IMR-90 (cell line): ENCODE measurements around the gene TCF7L1. TPM values are rescaled to one million over a fixed set of nuclear protein-coding genes. Genes with fewer than 3 reads are reported as not detected.

ENCODE experiments used
- ATAC-seq: fragments of 200-7000 bp; cut with Tn5 transposase; 2 replicates; pipeline ENCODE4 v1.9.1; 2020; ENCODE audit warnings: low read depth, mild to moderate bottlenecking, moderate library complexity
- BruUV-seq: library from RNA; stranded (reverse); fragments of 400-500 nt; replicated peaks from 2 replicates; lab custom pipeline; 2021; lab: Mats Ljungman, UMichigan
- CTCF ChIA-PET: fragments of 300-600 bp; formaldehyde crosslinking; extraction: SDS; loops from one replicate; lab custom pipeline; 2021; ENCODE audit warnings: antibody characterized with exemption; lab: Yijun Ruan, JAX
- POLR2A ChIA-PET: fragments of 300-600 bp; sonication (Branson Sonifier 250); formaldehyde crosslinking; loops from one replicate; lab custom pipeline; 2022; ENCODE audit warnings: antibody characterized with exemption; ENCODE audit not compliant: unreplicated experiment; lab: Charles Lee
- DNase-seq: peaks from one replicate; pipeline ENCODE4 v3.0.0; 2013
- H2AFZ ChIP-seq: replicated peaks from 2 replicates; pipeline ENCODE3; 2013; ENCODE audit warnings: low read length, mild to moderate bottlenecking; ENCODE audit not compliant: poor library complexity
- H2AK5ac ChIP-seq: 2 replicates; pipeline ENCODE4 v1.6.1; 2013; ENCODE audit warnings: low read depth, low read length, inconsistent platforms
- H2AK9ac ChIP-seq: replicated peaks from 2 replicates; pipeline ENCODE3; 2013; ENCODE audit warnings: mild to moderate bottlenecking, low read depth, low read length, moderate library complexity; ENCODE audit not compliant: poor library complexity
- H2BK120ac ChIP-seq: 2 replicates; pipeline ENCODE4 v1.6.1; 2013; ENCODE audit warnings: low read depth, low read length, inconsistent platforms
- H2BK15ac ChIP-seq: 3 replicates; pipeline ENCODE4 v1.6.1; 2013; ENCODE audit warnings: low read depth, low read length, inconsistent platforms
- H2BK20ac ChIP-seq: 2 replicates; pipeline ENCODE4 v1.6.1; 2013; ENCODE audit warnings: low read depth, mild to moderate bottlenecking, inconsistent platforms, low read length, moderate library complexity
- H2BK5ac ChIP-seq: 2 replicates; pipeline ENCODE4 v1.6.1; 2013; ENCODE audit warnings: mild to moderate bottlenecking, low read depth, low read length, inconsistent platforms; ENCODE audit not compliant: poor library complexity, severe bottlenecking
- H3K14ac ChIP-seq: replicated peaks from 2 replicates; pipeline ENCODE4 v1.6.1; 2013; ENCODE audit warnings: low read depth, low read length, inconsistent platforms
- H3K18ac ChIP-seq: 2 replicates; pipeline ENCODE4 v1.6.1; 2013; ENCODE audit warnings: low read depth, low read length, control low read depth
- H3K23ac ChIP-seq: 2 replicates; pipeline ENCODE4 v1.6.1; 2013; ENCODE audit warnings: low read depth, low read length, inconsistent platforms
- H3K27ac ChIP-seq: 2 replicates; pipeline ENCODE4 v1.5.1; 2013; ENCODE audit warnings: mild to moderate bottlenecking, control low read depth, low read length; ENCODE audit not compliant: insufficient read depth
- H3K27me3 ChIP-seq: 2 replicates; pipeline ENCODE4 v1.6.1; 2013; ENCODE audit warnings: low read length; ENCODE audit not compliant: control insufficient read depth, insufficient read depth
- H3K36me3 ChIP-seq: 2 replicates; pipeline ENCODE4 v1.6.1; 2013; ENCODE audit warnings: low read length, mixed read lengths; ENCODE audit not compliant: control insufficient read depth, insufficient read depth
- H3K4ac ChIP-seq: 2 replicates; pipeline ENCODE4 v1.6.1; 2013; ENCODE audit warnings: low read depth, low read length, inconsistent platforms
- H3K4me1 ChIP-seq: 2 replicates; pipeline ENCODE4 v1.6.1; 2013; ENCODE audit warnings: low read length, mixed read lengths; ENCODE audit not compliant: control insufficient read depth, insufficient read depth
- H3K4me2 ChIP-seq: 2 replicates; pipeline ENCODE4 v1.6.1; 2013; ENCODE audit warnings: low read depth, mild to moderate bottlenecking, control low read depth, low read length, moderate library complexity
- H3K4me3 ChIP-seq: 2 replicates; pipeline ENCODE4 v1.5.1; 2013; ENCODE audit warnings: low read depth, mild to moderate bottlenecking, control low read depth, low read length, moderate library complexity; ENCODE audit not compliant: insufficient read depth
- H3K56ac ChIP-seq: 2 replicates; pipeline ENCODE4 v1.6.1; 2013; ENCODE audit warnings: low read length, inconsistent platforms; ENCODE audit not compliant: insufficient read depth; ENCODE audit errors: extremely low read depth
- H3K79me1 ChIP-seq, 2 experiments: 2 replicates each; pipeline ENCODE4 v1.6.1; 2013; ENCODE audit warnings: low read length in 2 of 2, inconsistent platforms in 1 of 2, low read depth in 1 of 2
- H3K9ac ChIP-seq: 2 replicates; pipeline ENCODE4 v1.6.1; 2013; ENCODE audit warnings: low read depth, low read length, control low read depth
- H3K9me1 ChIP-seq: 2 replicates; pipeline ENCODE4 v1.6.1; 2013; ENCODE audit warnings: low read length, inconsistent platforms; ENCODE audit not compliant: insufficient read depth
- H3K9me3 ChIP-seq: 2 replicates; pipeline ENCODE4 v1.6.1; 2013; ENCODE audit warnings: low read length; ENCODE audit not compliant: control insufficient read depth, insufficient read depth
- H4K20me1 ChIP-seq: 2 replicates; pipeline ENCODE4 v1.6.1; 2013; ENCODE audit warnings: low read length, inconsistent platforms; ENCODE audit not compliant: insufficient read depth
- H4K5ac ChIP-seq: 2 replicates; pipeline ENCODE4 v1.6.1; 2013; ENCODE audit warnings: mild to moderate bottlenecking, low read depth, low read length, control low read depth
- H4K8ac ChIP-seq, 2 experiments: 2 replicates each; pipeline ENCODE4 v1.6.1; 2013; ENCODE audit warnings: low read depth in 2 of 2, low read length in 2 of 2, control low read depth in 1 of 2, inconsistent platforms in 1 of 2
- H4K91ac ChIP-seq: 2 replicates; pipeline ENCODE4 v1.6.1; 2013; ENCODE audit warnings: low read depth, low read length, inconsistent platforms; ENCODE audit not compliant: insufficient read depth
- BHLHE40 ChIP-seq: fragments of 150-350 bp; IDR thresholded peaks from 2 replicates; pipeline ENCODE4 v1.6.1; 2016; ENCODE audit warnings: mild to moderate bottlenecking, low read depth, low read length
- FOS ChIP-seq: fragments of 150-350 bp; IDR thresholded peaks from 2 replicates; pipeline ENCODE4 v1.6.1; 2016; ENCODE audit warnings: low read depth, low read length
- MXI1 ChIP-seq: IDR thresholded peaks from 2 replicates; pipeline ENCODE4 v1.6.1; 2012; ENCODE audit warnings: low read depth, mild to moderate bottlenecking, low read length, moderate library complexity, borderline replicate concordance
- WGBS, 2 experiments: methylation state at CpG; one replicate each; pipeline versions ENCODE4 v1.1.5 to v1.1.7; 2013; ENCODE audit warnings: missing lambda C conversion rate in 2 of 2; ENCODE audit not compliant: insufficient read length in 1 of 2; ENCODE audit errors: extremely low coverage in 2 of 2; 5-methylcytosine and 5-hydroxymethylcytosine counted together
- dilution Hi-C: fragments of 300-500 bp; cut with HindIII; formaldehyde crosslinking; loops from one replicate; pipeline ENCODE4 v1.14.3; 2018; ENCODE audit warnings: low sequenced_read_pairs; ENCODE audit not compliant: unreplicated experiment
- in situ Hi-C: fragments of 300-500 bp; cut with MboI; formaldehyde crosslinking; loops from 3 replicates; pipeline ENCODE4 v1.14.3; 2019; ENCODE audit warnings: low sequenced_read_pairs, inconsistent platforms, mixed read lengths
- intact Hi-C: fragments of 100-400 bp; cut with micrococcal nuclease; formaldehyde crosslinking; loops from 2 replicates; pipeline ENCODE4 v1.10.0; 2022
- polyA plus RNA-seq, 3 experiments: library from polyadenylated mRNA; depleted of rRNA; stranded (reverse); fragments of >200 nt; gene quantifications; 2 replicates each; pipeline ENCODE4 v1.2.3, GENCODE V29; 2012; ENCODE audit warnings: low replicate concordance in 1 of 3
- total RNA-seq: library from RNA; depleted of rRNA; stranded (reverse); fragments of >200 nt; gene quantifications from 2 replicates; pipeline ENCODE4 v1.2.3, GENCODE V29; 2012
- TF ChIP-seq, protein P1 (sequence below): fragments of 150-350 bp; IDR thresholded peaks from 2 replicates; pipeline ENCODE4 v1.6.1; 2017; ENCODE audit warnings: mild to moderate bottlenecking, antibody characterized with exemption, low read length, low read depth

The TCF7L1 gene
- total and polyA plus RNA-seq, 2 of the 4 experiments (the other 2 are of a cell fraction): 0.72 to 11.1 TPM

DNA sequence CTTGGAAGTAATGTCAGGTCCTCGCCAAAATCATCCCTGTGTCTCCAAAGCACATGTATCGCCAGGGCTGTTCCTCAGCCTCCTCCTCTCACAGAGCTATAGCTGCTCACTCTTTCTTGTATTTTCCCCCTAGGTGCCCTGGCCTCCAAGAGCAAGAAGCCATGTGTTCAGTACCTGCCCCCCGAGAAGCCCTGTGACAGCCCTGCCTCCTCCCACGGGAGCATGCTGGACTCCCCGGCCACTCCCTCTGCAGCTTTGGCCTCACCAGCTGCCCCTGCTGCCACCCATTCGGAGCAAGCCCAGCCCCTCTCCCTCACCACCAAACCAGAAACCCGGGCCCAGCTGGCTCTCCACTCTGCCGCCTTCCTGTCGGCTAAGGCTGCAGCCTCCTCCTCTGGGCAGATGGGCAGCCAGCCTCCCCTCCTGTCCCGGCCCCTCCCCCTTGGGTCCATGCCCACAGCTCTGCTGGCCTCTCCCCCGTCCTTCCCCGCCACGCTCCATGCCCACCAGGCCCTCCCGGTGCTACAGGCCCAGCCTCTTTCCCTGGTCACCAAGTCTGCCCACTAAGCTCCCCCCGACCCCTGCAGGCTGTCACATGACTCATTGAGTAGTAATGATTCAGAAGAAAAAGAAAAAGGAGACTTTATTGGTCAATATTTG is 175.8 kb downstream of the TCF7L1 start:
- TF ChIP-seq MXI1 (no peak), BHLHE40 (peak; percentile 18; the same call in 1 of the 2 replicates), FOS (peak; percentile 49)
- TF ChIP-seq, protein P1, sequence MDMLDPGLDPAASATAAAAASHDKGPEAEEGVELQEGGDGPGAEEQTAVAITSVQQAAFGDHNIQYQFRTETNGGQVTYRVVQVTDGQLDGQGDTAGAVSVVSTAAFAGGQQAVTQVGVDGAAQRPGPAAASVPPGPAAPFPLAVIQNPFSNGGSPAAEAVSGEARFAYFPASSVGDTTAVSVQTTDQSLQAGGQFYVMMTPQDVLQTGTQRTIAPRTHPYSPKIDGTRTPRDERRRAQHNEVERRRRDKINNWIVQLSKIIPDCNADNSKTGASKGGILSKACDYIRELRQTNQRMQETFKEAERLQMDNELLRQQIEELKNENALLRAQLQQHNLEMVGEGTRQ: peak; percentile 79
- ChIA-PET CTCF (interaction anchor here (0.6 to 1.5 kb wide), 2 partner anchors 9 to 303 kb away, joined by 3 to 6 read pairs; no protein-coding TSS in a partner anchor), POLR2A (interaction anchor here (0.6 kb wide), 2 partner anchors 240 to 328 kb away, joined by 3 to 5 read pairs; no protein-coding TSS in a partner anchor)
- H2AK5ac ChIP-seq: peak overlapping the region; percentile 45
- TSS peak; percentile 84 for BruUV-seq
- intact Hi-C loops (no loop called here), in situ Hi-C loops (no loop called here), dilution Hi-C loops (no loop called here)
- no peaks in the 10 kb centered on the region for H3K27me3 ChIP-seq
- no peak overlapping the region for H3K56ac ChIP-seq
- H3K27ac ChIP-seq: peak overlapping the region; percentile 69
- no peaks in the 10 kb centered on the region for H3K9me3 ChIP-seq
- H3K4me1 ChIP-seq: peaks cover 23% of the 10 kb centered on the region
- no peak overlapping the region for H4K5ac ChIP-seq
- 25% methylated on average over 4 of the region's 15 CpGs; no CpG with 5 or more reads in 1 of the 2 experiments for WGBS, 2 experiments
- H3K9me1 ChIP-seq: peaks cover 16% of the 10 kb centered on the region
- peaks cover 3 to 35% of the 10 kb centered on the region in 2 experiments; a peak in 2 of 4 replicates for H3K79me1 ChIP-seq
- H3K4ac ChIP-seq: peak overlapping the region; percentile 52
- H2BK15ac ChIP-seq: no peak overlapping the region; the same call in 2 of the 3 replicates
- H3K4me2 ChIP-seq: no peak overlapping the region
- H3K14ac ChIP-seq: peak overlapping the region; percentile 68
- H3K9ac ChIP-seq: no peak overlapping the region
- peaks cover 12% of the 10 kb centered on the region; the same call in 1 of the 2 replicates for H4K20me1 ChIP-seq
- no peak overlapping the region for H2BK20ac ChIP-seq
- peak overlapping the region; percentile 59; the same call in 1 of the 2 replicates for H3K23ac ChIP-seq
- H4K91ac ChIP-seq: peak overlapping the region; percentile 11; the same call in 1 of the 2 replicates
- H3K36me3 ChIP-seq: peaks cover 40% of the 10 kb centered on the region
- H3K18ac ChIP-seq: no peak overlapping the region
- peak overlapping the region in 1 of 2 experiments; percentile 9; a peak in 1 of 4 replicates for H4K8ac ChIP-seq
- no peak overlapping the region for H3K4me3 ChIP-seq
- ATAC-seq (peak; percentile 64), DNase-seq (peak; percentile 67)
- H2BK5ac ChIP-seq: peak overlapping the region; percentile 23
- H2AFZ ChIP-seq: peak overlapping the region; percentile 70
- H2BK120ac ChIP-seq: no peak overlapping the region
- H2AK9ac ChIP-seq: peak overlapping the region; percentile 6
